ENCODE data around the gene NDRG2.

The NDRG2 gene

DNA sequence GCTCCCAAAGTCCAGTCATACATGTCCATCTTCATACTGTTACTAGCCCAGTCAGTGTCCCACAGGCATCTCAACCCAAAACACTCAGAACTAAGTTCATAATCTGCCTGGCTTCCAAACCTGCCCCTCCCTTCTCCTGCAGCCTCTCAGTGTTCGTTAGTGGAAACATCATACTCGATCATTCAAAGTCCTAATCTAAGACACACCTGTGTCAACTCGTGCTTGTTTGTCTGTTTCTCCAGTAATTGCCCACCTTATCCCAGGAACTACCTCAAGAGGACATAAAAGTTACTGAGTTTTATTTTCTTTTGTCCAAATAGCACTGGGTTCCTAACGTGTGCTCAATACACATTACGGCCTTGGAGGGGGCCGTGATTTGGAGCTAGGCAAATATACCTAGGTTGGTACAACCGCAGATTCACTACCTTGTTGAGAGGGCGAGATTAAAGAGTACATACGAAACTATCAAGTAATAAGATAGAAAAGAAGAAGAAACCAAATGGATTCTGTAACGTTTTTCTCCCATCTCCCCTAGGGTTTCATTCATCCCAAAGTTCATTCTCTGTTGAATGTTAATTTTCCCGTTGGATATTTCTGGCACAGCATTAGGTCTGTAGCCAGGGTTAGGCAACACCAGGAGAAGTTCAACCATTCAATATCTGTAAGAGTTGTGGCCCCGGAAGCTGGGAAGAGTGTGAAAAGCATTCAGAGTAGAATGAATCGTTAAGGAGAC is 35.9 kb upstream of the NDRG2 start:
- H3K27me3 Mint-ChIP-seq (ENCODE audit: low read depth): peaks cover 42% of the 10 kb centered on the region
- no peak overlapping the region for H3K27ac Mint-ChIP-seq
- H3K9me3 Mint-ChIP-seq: no peaks in the 10 kb centered on the region

GRCh38 chr14:21059842-21060613 is 35.2 kb upstream of the NDRG2 start:
- Mint-ChIP-seq H3K4me3 (no peak overlapping the region), H3K27ac (no peak overlapping the region), H3K36me3 (ENCODE audit: low read depth) (no peaks in the 10 kb centered on the region), H3K27me3 (ENCODE audit: low read depth) (peaks cover 35% of the 10 kb centered on the region), H3K4me1 (ENCODE audit: low read depth) (no peaks in the 10 kb centered on the region), H3K9me3 (no peaks in the 10 kb centered on the region)
- DNase-seq (ENCODE audit: low spot score): no peak

More for the DNA sequence above, 35.9 kb upstream of the NDRG2 start:
- H3K4me1 Mint-ChIP-seq (ENCODE audit: low read depth): no peaks in the 10 kb centered on the region
- no peak for DNase-seq (ENCODE audit: low spot score)
- no peak overlapping the region for H3K4me3 Mint-ChIP-seq
- H3K36me3 Mint-ChIP-seq (ENCODE audit: low read depth): no peaks in the 10 kb centered on the region

- no peaks in the 10 kb centered on the region for H3K36me3 Mint-ChIP-seq (ENCODE audit: low read depth)
- H3K4me3 Mint-ChIP-seq: no peak overlapping the region
- no peak overlapping the region for H3K27ac Mint-ChIP-seq
- H3K9me3 Mint-ChIP-seq: no peaks in the 10 kb centered on the region
- no peaks in the 10 kb centered on the region for H3K4me1 Mint-ChIP-seq (ENCODE audit: low read depth)
- no peak for DNase-seq (ENCODE audit: low spot score)
- peaks cover 34% of the 10 kb centered on the region for H3K27me3 Mint-ChIP-seq (ENCODE audit: low read depth)
Observed at GRCh38 chr14:21058903-21059302, 34.0 kb upstream of the NDRG2 start.

DNA sequence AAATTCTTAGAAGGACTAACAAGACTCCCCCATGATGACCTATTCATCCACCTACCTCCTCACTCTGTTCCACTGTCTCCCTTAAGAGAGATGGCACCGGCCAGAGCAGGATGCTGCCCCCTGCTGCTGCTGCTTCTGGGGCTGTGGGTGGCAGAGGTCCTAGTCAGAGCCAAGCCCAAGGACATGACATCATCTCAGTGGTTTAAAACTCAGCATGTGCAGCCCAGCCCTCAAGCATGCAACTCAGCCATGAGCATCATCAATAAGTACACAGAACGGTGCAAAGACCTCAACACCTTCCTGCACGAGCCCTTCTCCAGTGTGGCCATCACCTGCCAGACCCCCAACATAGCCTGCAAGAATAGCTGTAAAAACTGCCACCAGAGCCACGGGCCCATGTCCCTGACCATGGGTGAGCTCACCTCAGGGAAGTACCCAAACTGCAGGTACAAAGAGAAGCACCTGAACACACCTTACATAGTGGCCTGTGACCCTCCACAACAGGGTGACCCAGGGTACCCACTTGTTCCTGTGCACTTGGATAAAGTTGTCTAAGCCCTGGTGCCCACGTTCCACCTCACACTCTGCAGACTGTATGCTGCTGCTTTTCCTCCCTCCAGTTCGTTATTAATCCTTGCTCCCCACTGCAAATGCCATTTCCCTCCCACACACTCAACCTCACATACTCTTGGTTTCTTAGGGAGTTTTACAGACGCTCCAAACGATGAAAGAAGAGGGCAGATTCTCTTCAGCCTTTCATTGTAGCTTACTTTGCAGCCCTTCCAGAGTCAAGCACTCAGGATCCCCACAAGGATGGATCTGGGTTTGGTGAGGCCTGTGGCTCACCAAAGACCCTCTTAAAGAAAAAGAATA is 33.2 kb upstream of the NDRG2 start, which contains the start of gene RNASE8:
TSS of gene RNASE8 (plus strand) at position 20 of the 873 bp plus-strand sequence. CDS start at position 91, 71 bp downstream.
- no peak for DNase-seq (ENCODE audit: low spot score)
- Mint-ChIP-seq H3K27ac (no peak within 1 kb of the TSS), H3K27me3 (ENCODE audit: low read depth) (peaks cover 26% of the 10 kb centered on the region), H3K36me3 (ENCODE audit: low read depth) (no peaks in the 10 kb centered on the region), H3K9me3 (no peaks in the 10 kb centered on the region), H3K4me1 (ENCODE audit: low read depth) (no peaks in the 10 kb centered on the region), H3K4me3 (no peak within 1 kb of the TSS)

DNA sequence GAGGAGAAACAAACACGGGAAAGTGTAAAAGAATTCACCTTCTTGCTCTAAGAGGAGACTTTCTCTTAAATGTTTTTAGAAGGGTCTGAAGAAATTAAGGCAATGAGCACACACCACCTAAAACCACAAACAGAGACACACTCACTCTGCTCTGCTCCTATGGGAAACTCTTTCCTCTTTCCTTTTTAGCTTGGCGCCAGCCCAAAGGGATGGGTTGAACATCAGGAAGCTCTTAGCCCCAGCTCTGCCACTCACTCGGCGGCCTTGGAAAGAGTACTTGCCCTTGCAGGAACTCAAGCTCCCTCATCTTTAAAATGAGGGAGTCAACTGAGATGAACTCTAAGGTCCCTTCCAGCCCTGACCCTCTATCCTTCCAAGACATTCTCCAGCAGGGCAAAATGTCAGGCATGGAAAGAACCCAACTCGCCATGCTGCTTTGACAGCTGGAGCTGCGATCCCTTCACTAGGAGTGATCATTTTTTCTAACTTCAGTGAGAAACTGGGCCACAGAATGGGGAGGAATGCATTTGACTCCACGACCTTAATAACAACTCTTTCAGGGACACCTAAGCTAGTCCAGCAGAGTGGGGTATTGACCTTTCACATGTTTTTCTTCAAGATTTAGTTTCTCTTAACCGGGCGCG is 31.8 kb upstream of the NDRG2 start:
- no peaks in the 10 kb centered on the region for H3K36me3 Mint-ChIP-seq (ENCODE audit: low read depth)
- no peaks in the 10 kb centered on the region for H3K9me3 Mint-ChIP-seq
- H3K4me3 Mint-ChIP-seq: no peak overlapping the region
- peaks cover 22% of the 10 kb centered on the region for H3K27me3 Mint-ChIP-seq (ENCODE audit: low read depth)
- DNase-seq (ENCODE audit: low spot score): no peak
- no peaks in the 10 kb centered on the region for H3K4me1 Mint-ChIP-seq (ENCODE audit: low read depth)
- no peak overlapping the region for H3K27ac Mint-ChIP-seq

DNA sequence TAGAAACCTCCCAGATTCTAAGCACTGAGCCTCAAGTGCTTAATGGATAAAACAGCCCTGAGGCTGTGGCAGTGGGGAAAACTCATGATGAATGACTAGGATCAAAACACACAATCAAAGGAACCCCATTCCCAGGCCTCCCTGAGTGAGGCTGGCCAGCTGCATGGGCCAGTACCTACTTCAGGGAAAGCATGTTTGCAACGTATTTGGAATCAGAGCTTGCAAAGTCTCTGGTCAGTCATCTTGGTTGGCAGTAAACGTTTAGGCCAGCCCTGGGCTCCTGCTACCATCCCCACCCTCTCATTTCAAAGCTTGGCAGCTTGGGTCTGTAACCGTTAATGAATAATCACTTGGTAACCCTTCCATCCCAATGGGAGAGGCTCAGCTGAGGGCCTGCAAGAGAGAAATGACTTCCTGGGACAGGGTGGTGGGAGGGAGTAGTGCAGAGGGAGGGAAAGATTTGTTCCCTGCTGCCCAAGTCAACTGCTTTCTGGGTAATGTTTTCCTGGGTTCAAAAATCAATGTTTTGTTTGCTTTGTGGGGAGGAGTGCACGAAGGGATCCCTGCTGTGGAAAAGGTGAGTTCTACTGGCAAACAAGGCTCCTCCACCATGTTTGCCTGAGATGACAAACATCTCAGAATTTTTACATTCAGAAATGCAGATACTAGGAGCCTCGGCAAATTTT is 30.7 kb upstream of the NDRG2 start:
- H3K4me1 Mint-ChIP-seq (ENCODE audit: low read depth): no peaks in the 10 kb centered on the region
- no peak for DNase-seq (ENCODE audit: low spot score)
- H3K9me3 Mint-ChIP-seq: no peaks in the 10 kb centered on the region
- no peak overlapping the region for H3K27ac Mint-ChIP-seq
- no peaks in the 10 kb centered on the region for H3K36me3 Mint-ChIP-seq (ENCODE audit: low read depth)
- H3K27me3 Mint-ChIP-seq (ENCODE audit: low read depth): peaks cover 16% of the 10 kb centered on the region
- H3K4me3 Mint-ChIP-seq: no peak overlapping the region

DNA sequence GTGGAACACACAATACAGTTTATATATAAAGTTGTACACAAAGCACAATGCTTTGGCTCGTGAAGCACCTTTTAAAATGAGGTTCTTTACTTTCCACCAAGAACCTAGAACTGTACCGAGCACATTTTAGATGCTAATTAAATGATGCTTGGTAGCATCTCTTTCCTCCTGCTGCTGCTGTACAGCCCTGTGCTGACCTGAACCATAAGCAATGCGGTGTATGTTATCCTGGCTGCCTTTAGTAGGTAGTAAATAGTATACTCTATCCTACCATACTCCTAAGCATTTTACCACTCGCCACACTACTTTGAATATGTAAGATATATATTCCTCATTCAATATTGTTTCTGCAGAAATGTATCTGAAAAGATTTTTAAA is 29.9 kb upstream of the NDRG2 start:
- Mint-ChIP-seq H3K4me1 (ENCODE audit: low read depth) (no peaks in the 10 kb centered on the region), H3K9me3 (no peaks in the 10 kb centered on the region), H3K27me3 (ENCODE audit: low read depth) (peaks cover 11% of the 10 kb centered on the region), H3K4me3 (no peak overlapping the region), H3K27ac (no peak overlapping the region), H3K36me3 (ENCODE audit: low read depth) (no peaks in the 10 kb centered on the region)
- no peak for DNase-seq (ENCODE audit: low spot score)

- peaks cover 13% of the 10 kb centered on the region for H3K27me3 Mint-ChIP-seq (ENCODE audit: low read depth)
- H3K4me1 Mint-ChIP-seq (ENCODE audit: low read depth): no peaks in the 10 kb centered on the region
- no peaks in the 10 kb centered on the region for H3K36me3 Mint-ChIP-seq (ENCODE audit: low read depth)
- no peak for DNase-seq (ENCODE audit: low spot score)
- H3K9me3 Mint-ChIP-seq: no peaks in the 10 kb centered on the region
- H3K4me3 Mint-ChIP-seq: no peak overlapping the region
- H3K27ac Mint-ChIP-seq: no peak overlapping the region
Observed at GRCh38 chr14:21054123-21054767, 29.4 kb upstream of the NDRG2 start.

DNA sequence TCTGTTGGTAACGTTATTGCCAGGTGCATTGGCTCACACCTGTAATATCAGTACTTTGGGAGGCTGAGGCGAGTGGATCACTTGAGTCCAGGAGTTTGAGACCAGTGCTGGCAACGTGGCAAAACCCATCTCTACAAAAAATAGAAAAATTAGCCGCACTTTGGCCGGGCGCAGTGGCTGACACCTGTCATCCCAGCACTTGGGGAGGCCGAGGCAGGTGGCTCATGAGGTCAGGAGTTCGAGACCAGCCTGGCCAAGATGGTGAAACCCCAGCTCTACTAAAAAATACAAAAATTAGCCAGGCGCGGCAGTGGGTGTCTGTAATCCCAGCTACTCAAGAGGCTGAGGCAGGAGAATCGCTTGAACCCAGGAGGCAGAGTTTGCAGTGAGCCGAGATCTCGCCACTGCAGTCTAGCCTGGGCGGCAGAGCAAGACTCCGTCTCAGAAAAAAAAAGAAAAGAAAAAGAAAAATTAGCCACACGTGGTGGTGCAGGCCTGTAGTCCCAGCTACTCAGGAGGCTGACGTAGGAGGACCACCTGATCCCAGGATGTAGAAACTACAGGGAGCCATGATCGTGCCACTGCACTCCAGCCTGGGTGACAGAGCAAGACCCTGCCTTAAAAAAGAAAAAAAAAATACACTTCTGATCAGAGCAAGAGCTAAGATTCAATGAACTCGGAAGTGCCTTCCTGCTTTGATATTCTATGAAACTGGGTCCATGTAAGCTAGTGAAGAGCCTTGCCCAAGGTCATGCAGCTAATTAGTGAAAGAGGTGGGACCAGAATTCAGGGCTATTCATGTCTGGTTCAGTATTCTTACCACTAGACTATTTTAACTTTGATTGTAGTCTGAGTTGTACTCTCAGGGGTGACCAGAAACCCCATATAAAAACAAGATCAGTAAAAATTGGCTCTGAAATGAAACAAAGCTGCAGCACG is 28.6 kb upstream of the NDRG2 start:
- DNase-seq (ENCODE audit: low spot score): no peak
- no peaks in the 10 kb centered on the region for H3K36me3 Mint-ChIP-seq (ENCODE audit: low read depth)
- peaks cover 15% of the 10 kb centered on the region for H3K27me3 Mint-ChIP-seq (ENCODE audit: low read depth)
- no peaks in the 10 kb centered on the region for H3K4me1 Mint-ChIP-seq (ENCODE audit: low read depth)
- no peak overlapping the region for H3K27ac Mint-ChIP-seq
- H3K9me3 Mint-ChIP-seq: no peaks in the 10 kb centered on the region
- H3K4me3 Mint-ChIP-seq: no peak overlapping the region

DNA sequence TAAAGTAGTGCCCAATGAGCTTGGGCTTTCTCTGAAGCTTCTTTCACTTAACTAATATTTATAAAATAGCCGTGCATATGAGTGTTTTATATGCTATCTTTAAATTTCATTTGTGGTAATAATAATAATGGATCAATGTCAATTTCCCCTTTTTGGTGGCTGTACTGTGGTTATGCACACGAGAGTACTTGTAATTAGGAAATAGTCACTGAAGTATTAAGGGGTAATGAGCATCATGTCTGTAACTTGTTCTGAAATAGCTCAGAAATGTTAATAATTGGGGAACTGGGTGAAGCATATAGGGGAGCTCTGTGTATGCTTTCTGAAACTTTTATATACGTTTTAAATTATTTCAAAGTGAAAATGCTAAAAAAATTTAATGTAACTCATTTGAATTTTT is 25.7 kb upstream of the NDRG2 start:
- Mint-ChIP-seq H3K4me3 (no peak overlapping the region), H3K27me3 (ENCODE audit: low read depth) (peaks cover 15% of the 10 kb centered on the region), H3K4me1 (ENCODE audit: low read depth) (no peaks in the 10 kb centered on the region), H3K27ac (no peak overlapping the region), H3K9me3 (no peaks in the 10 kb centered on the region), H3K36me3 (ENCODE audit: low read depth) (no peaks in the 10 kb centered on the region)
- DNase-seq (ENCODE audit: low spot score): no peak

- no peaks in the 10 kb centered on the region for H3K9me3 Mint-ChIP-seq
- peaks cover 27% of the 10 kb centered on the region for H3K27me3 Mint-ChIP-seq (ENCODE audit: low read depth)
- peaks cover 4% of the 10 kb centered on the region for H3K4me1 Mint-ChIP-seq (ENCODE audit: low read depth)
- H3K27ac Mint-ChIP-seq: no peak overlapping the region
- DNase-seq (ENCODE audit: low spot score): no peak
- no peak overlapping the region for H3K4me3 Mint-ChIP-seq
- no peaks in the 10 kb centered on the region for H3K36me3 Mint-ChIP-seq (ENCODE audit: low read depth)
Observed at GRCh38 chr14:21049271-21049673, 24.4 kb upstream of the NDRG2 start.

DNA sequence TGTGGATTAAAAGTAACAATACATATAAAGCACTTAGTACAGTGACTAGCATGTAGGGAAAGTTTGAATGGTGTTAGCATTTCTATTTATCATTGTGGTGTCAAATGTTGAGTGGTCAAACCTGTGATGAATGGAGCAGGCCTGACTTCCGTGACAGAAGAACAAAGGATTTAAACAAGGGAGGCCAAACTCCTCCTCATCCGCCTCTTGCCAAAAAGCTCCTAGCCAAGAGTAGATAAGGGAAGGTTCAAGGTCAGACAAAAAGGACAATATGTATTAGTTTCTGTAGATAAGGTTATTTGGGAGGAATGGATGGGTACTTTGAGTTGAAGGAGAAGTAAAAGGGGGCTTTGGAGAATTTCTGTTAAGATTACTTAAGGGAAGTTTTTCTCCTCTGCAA is 23.8 kb upstream of the NDRG2 start:
- DNase-seq (ENCODE audit: low spot score): no peak
- Mint-ChIP-seq H3K27me3 (ENCODE audit: low read depth) (peaks cover 29% of the 10 kb centered on the region), H3K4me3 (no peak overlapping the region), H3K9me3 (no peaks in the 10 kb centered on the region), H3K4me1 (ENCODE audit: low read depth) (peaks cover 6% of the 10 kb centered on the region), H3K36me3 (ENCODE audit: low read depth) (no peaks in the 10 kb centered on the region), H3K27ac (no peak overlapping the region)
